Activated CD8-positive, alpha-beta memory T cell treated with anti-CD3 and anti-CD28 coated beads for 4 hours (primary cell): ENCODE data around the gene ATP6V1C2.
A peak's percentile ranks its signal among the peaks of the same experiment; 100 is the strongest.
"Not testable (repeated sequence)": the region's sequence is repeated elsewhere in the genome, so short reads cannot be mapped to it uniquely, and the experiment has no call there.

Experiments used
- DNase-seq, 2 donors: peaks; one replicate each; pipeline ENCODE4 v3.0.0-alpha.2; 2020; ENCODE audit warnings: low read depth in 2 of 2

ATP6V1C2 gene

DNA sequence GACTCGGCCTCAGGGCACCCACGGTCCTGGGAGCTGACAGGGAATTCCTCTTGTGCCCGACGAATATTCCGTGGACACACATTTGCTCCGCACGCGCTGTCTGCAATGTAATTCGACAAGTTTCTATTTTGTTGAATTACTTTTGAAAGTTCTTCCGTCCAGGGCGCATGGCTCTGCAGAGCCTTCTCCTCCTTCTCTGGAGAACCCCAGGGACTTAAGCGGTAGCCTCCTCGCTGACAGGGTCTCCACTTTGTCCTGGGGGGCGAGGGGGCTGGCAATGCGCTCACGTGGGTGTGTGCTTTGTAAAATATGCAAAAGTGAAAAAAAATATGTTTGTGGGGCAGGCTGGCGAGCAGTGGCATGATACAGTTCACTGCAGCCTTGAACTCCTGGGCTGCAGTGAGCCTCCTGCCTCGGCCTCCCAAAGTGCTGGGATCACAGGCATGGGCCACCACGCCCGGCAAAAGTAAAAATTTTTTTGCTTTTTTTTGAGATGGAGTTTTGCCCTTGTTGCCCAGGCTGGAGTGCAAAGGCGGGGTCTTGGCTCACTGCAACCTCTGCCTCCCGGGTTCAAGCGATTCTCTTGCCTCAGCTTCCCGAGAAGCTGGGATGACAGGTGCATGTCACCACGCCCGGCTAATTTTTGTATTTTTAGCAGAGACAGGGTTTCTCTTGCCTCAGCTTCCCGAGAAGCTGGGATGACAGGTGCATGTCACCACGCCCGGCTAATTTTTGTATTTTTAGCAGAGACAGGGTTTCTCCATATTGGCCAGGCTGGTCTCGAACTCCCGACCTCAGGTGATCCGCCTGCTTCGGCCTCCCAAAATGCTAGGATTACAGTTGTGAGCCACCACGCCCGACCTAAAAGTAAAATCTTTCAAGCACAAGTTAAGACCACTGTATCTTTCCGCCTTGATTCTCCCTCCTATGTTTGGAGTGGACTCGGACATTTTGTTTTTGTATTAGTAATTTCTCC, 92.0 kb downstream of the ATP6V1C2 start:
- DNase-seq: not testable (repeated sequence)

DNA sequence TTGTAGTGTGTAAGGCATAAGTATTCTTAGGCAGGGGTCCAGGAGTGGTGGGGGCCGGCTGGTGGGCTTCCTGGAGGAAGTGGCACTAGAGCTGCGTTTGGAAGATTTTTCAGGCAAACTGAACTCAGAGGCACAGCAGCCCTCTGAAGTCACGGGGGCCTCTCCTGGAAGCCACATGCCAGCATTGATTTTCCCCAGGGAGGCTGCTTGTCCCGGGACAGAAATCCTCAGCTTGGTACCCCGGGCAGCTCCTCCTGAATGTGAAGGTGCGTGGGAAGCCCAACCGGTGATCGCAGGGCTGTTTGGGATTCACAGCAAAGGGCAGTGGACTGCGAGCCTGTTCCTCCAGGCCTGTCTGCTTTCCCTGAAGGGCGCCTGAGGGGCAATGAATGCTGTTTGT, 92.7 kb downstream of the ATP6V1C2 start:
- DNase-seq: no peak

DNA sequence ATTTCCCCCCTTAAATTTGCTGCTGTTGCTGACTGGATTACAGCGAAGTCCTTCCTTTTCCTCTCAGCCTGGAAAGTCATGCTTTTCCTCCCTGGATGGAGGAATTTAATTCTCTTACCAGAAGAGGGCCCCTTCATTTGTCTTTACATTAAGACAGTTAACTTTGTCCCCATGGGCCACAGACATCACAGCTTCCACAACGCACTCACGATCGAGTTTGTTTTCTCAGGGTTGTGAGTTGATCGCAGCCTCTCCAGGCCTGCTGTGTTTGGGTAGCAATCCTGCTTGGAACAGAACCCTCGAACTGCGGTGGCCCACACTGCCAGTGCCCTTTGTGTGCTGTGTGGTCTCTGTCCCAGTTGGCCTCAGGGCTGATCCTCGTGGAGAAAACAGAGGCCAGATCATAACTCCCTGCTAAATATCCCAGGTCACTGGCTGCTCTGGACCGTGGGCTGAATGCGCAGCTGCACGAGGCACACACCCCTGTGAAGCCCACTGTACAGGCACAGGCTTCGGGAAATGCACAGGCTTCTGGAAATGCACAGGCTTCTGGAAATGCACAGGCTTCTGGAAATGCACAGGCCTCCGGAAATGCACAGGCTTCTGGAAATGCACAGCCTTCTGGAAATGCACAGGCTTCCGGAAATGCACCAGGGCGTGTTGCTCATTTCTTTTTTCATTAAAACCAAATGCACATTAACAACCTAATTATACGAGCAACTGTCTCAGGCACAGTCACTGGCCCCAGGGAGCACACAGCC, 93.3 kb downstream of the ATP6V1C2 start:
- DNase-seq: no peak

DNA sequence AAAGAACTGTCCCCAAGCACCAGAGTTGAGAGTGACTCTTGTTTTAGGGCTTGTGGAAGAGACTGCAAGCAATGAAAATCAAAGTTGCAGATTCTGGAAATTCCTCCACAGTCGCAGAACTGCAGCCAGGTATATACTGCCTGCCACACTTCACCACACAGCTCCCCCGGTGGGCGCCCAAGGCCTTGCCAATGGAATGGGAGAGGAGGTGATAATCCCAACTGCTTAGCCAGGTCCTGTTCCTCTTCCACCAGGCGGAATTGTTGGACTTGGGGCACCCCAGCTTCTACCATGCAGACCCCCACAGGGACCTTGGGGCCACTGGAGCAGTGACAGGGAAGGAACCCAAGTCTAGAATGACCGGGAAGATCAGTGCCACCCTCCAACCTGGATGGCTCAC, 96.0 kb downstream of the ATP6V1C2 start:
- no peak for DNase-seq

DNA sequence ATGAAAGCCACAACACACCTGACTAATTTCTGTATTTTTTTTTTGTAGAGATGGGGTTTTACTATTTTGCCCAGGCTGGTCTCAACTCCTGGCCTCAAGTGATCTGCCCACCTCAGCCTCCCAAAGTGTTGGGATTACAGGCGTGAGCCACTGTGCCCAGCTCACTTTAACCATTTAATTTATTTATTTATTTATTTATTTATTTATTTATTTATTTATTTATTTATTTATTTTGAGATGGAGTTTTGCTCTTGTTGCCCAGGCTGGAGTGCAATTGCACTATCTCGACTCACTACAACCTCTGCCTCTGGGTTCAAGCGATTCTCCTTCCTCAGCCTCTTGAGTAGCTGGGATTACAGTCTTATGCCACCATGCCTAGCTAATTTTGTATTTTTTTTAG, 96.9 kb downstream of the ATP6V1C2 start:
- DNase-seq: not testable (repeated sequence)

DNA sequence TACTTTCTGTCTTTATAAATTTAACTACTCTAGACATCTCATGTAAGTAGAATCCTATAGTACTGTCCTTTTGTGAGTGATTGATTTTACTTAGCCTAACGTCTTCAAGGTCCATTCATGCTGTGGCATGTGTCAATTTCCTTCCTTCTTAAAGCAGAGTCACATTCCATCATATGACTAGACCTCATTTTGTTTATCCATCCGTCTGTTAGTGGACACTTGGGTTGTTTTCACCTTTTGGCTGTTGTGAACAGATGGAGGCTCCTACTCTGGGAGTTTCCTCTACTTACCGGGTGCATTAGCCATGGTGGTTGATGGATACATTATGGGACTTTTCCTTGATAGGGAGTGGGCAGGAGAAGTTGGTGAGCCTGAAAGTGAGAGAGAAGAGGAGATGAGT, 97.6 kb downstream of the ATP6V1C2 start:
- no peak for DNase-seq

DNA sequence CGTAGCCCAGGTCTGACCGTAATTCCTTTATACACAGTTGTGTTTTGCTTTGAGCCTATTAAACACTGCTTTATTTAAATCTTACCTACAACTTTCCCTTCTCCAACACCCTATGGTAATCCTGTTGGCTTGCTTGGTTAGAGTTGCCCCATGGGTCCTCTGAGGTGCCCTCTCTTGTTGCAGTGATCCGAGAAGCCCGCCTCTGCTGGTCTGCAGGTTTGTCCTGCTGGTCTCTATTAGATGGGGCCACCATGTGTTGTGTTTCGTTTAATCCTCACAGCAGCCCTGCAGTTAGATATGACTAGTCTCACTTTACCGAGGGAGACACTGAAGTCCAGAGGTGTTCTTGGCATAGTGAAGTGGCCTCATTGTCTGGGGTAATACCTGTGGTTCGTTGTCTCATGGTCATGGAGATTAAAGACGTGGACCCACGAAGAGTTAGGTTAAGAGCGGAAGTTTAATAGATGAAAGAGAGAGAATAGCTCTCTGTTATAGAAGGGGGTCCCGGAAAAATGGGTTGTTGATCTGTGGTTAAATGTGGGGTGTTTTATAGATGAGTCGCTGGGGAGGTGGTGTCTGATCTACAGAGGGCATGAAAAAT, 98.4 kb downstream of the ATP6V1C2 start:
- DNase-seq: no peak

DNA sequence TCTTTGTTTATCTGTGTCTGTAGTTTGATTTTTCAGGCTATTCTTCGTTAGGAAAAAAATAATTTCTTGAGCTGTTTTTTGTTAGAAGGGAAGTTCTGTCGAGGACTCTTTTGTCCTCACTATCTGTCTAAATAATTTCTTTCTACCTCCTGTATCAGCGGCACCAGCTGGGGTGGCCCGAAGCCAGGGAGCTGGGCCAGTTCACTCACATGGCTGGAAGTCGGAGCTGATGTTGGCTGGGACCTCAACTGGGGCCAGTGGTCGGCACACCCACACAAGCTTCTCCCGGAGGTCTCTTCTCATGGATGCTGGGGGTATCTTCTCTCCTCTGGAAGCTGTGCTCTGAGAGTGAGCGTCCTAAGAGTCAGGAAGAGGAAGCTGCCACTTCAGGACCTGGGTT, 99.1 kb downstream of the ATP6V1C2 start:
- no peak for DNase-seq

DNA sequence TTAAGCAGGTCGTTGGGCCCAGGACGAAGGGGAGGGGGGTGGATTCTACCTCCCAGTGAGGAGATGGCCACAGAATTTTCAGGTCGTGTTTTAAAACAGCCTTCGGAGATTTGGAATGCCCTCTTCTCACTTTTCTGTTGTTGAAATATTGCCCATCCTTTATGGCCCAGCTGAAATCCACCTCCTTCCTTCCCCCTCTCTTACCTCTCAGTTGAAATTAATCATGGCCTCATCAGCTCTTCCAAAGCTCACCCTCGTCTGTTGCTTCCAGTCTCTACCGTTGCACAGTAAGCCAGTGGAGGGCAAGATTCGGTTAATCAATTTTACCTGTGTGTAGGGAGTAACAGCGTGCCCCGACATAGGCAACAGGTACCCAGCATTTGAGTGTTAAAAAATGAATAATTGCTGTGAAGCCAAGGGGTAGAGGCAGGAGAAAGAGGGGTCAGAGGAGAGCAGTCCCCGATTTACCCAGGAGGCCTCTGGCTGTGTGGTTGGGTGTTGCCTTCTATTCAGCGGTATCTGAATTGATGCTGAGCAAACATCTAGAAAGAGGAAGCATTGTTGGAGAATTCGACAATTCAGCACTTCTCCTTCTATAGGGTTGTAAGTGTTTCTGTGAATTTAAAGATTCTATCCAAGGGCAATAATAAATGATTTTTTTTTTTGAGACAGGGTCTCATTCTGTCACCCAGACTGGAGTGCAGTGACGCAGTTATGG, 99.7 kb downstream of the ATP6V1C2 start:
- DNase-seq: no peak

DNA sequence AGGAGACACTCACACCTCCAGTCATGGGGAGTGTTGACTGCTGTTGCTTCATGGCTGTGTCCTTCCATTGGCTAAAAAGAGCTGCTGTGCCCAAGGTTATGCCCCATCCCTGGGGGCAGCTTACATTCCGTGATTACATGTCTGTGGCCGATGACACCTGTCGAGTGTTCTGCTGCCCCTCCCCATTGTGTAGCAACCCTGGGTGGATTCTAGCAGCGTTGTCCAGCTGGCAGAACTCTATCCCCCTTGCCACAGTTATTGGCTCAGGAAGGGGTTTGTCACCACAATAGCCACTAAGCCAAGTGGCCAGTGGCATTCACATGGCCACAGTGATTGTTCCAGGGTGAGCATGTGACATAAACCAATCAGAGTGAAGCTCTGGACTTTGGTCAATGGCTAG, 102.8 kb downstream of the ATP6V1C2 start:
- DNase-seq: no peak

DNA sequence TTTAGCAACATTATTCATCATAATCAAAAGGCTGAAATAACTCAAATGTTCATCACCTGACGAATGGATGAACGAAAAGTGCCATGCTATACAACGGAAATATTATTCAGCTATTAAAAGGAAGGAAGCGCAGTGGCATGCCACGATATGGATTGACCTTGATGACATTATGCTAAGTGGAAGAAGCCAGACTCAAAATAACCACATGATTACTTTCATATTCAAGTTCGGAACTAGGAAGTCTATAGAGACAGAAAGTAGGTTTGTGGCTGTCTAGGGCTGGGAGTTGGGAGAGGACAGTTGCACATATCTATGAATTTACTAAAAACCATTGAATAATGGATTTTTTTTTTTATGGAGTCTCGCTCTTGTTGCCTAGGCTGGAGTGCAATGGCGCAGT, 104.6 kb downstream of the ATP6V1C2 start:
- no peak for DNase-seq

DNA sequence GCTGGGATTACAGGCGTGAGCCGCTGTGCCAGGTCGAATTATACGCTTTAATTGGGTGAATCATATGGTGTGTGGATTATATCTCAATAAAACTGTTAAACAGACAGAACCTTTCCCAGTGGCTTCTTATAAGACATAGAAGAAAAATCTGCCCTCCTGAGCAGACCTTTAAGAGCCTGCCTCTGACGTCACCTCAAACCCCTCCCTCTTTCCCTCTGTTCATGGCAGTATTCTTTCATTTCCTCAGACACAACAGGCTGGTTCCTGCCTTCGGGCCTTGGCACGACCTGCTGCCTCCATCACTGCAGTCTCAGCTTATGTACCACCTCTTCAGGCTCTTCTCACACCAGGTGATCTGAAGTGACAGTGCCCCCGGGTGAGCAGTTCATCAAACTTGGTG, 105.2 kb downstream of the ATP6V1C2 start:
- DNase-seq: no peak

DNA sequence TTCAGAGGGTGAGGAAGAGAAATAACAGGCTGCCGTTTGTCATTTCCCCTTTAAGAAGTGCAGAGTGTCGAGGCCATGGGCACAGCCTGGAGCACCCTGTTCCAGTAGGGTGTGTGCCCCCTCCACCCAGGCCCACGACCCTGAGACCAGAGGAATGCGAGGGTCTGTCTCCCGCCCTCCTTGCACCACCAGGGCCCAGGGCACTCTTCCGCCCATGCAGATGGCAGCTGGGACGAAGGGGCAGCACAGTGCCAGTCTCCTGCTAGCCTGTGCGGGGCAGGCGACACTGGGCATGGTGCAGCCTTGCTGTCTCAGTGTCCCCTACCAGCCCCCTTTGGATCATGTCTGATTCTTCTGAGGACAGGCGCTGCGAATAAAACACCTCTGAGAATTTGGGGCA, 106.9 kb downstream of the ATP6V1C2 start:
- no peak for DNase-seq

DNA sequence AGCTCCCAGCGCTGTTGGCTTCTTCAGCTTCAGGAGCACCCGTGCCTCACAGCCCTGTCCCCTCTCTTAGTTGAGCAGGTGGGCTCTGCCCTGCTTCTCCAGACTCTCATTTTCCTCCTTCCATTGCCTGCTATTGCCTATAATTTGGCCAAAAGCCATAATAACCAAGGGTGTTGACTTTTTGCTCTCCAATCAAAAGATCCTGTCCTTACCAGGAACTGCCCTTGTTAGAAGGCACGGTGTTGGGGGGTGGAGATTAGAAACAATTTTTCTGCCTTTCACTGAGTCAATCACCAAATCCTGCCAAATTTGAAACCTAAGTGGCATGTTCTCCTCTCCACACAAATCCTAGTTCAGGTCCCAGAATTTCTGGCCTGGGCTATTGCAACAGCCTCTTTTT, 107.9 kb downstream of the ATP6V1C2 start:
- DNase-seq: no peak

DNA sequence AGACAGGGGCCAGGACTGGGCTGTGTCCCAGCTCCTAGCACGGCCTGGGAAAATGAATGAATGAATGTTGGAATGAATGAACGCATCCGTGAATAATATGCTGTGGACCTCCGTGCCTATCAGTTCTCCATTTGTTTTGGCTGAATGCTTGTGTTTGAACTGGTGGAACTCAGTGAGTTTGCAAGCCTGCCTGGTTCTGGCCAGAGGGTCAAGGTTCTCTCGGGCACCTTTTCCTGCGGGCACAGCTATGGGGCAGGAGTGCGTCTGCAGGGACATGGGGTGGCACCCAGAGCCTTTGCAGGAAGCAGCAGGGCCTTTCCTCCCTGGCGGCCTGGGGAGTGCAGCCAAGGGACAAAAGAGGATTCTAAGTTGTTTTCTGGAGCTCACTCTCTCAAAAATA, 108.8 kb downstream of the ATP6V1C2 start:
- no peak for DNase-seq

DNA sequence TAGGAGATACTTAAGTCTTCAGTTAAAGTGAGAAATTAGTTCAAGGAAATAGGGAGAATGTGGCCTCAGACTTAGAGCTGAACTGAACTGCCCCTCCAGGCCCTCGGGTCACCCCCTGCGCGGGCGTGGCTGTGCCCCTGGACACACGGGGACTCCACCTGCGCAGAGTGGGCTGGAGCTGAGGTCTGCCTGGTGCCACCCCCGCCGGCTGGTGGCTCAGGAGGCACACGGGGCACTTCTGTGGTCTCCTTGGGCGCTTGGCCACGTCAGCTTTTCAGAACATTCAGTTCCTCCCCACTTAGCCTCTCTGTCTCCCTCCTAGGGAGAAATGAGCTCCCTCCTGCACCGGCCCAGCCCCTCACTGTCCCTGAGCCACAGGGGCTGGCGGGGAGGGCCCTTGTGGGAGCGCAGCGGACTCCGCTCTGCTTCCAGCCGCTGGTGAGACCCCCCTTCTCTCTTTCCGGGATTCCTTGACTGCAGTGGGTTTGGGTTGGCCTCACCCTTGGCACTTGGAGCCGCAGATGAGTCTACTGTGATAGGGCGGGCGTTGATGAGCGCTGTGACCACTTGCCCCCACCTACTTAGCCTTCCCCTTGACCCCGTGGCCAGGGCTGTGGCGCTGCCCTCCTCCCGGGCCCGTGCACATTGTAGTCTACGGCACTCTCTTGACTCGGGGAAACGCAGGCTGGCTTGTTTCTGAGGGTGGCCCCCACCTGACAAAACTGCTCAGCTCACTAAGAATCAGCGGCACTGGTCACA, 109.4 kb downstream of the ATP6V1C2 start:
- no peak for DNase-seq

DNA sequence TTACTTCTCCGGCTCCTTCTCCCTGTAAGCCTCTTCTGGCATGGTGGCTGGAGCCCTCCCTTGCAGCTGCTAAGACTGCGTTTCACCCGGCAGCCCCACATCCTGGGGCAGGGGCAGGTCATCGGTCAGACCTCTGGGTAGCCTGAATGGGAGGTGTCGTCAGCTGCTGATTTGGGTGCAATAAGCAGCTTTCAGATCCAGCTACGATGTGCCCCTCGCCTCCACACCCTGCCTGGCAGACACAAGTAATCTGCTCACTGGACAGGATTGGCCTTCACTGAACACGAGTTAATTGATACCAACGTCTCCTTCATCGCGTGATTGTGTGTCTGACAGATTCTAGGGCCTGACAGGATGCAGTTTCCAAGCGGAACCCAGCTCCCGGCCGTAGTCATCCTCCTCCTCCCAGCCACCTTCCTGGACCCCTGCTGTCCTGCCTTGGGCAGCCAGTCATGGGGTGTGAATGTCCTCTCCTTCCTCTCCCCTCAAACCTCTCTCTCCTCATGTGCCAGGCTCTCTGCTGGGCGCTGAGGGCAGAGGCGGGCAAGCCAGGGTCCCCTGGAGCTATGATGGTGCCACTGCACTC, 110.1 kb downstream of the ATP6V1C2 start:
- DNase-seq: no peak

DNA sequence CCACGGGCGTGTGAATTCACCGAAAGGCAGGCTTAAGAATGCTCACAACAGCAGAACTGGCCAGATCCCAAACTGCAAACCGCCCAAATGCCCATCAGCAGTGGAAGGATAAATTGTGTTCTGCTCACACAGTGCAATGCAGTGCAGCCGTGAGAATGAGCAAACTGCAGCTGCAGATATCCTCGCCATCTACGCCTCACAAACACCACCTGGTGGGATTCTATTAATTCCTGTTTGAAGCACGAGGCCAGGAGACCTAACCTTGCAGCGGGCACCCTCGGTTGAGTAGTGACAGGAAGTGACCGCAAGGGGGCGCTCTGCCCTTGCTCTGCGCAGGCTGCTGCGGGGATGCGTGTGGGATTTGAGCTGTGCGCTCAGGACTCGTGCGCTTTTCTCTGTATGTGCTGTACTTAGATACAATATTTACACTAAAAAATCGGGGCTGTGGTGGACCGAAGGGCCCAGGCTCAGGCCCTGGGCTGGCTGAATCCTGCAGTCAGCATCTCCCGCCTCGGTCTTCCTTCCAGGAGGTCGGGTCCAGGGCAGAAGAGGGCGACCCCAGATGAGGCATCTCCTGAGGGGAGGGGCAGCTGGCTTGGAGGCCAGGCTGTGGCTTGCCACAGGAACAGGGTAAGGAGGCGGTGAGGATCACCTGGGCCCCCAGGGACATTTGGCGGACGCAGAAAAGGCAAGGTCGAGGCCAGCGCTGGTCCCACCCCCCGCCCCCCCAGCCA, 110.9 kb downstream of the ATP6V1C2 start:
- peak; percentile 53 to 56 for DNase-seq

DNA sequence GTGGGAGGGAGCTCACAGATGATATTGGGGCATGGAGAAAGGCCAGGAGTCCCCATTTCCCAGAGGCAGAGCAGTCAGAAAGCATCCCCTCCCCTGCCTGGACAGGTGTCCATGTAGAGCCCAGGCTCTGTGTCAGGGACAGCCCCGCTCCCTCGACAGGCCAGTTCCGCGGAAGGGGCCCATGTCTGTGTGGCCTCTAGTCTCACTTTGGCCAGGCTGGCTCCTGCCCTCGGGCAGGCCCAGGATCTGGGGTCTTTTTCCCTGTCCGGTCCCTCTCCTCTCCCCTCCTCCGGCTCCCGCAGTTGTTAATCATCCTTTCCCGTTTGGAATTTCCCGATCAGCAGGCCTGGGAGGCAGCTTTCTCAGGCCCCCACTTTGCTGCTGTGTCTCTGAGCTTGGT, 111.6 kb downstream of the ATP6V1C2 start:
- no peak for DNase-seq

DNA sequence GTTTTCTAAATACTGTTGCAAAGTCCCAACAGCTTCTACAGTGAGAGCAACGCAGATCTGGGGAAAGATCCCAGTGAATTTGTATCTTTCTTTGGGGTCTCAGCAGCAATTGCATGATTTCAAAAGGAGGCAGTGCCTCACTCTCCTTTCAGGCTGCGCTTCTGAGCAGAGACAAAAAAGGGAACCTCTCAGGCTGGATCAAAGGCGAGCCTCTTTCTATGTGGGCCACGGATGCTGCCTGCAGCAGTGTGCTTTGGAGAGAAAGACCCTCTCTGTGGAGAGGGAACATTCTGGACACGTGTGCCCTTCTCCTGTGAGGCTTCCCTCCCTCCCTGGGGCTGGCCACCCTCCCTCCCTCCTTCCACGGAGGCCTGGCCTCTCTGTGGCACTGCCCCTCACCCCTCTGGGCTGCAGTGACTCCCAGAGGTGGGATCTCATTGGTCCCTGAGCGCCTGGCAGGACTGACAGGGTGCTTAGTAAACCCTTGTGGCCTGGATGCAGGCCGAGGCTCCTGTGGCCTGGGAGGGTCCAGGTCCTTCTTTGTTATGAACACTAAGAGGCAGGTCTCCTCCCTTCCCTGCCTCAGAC, 112.7 kb downstream of the ATP6V1C2 start:
- DNase-seq: no peak
